Measurements from ENCODE around the gene UTS2R.

UTS2R gene

DNA sequence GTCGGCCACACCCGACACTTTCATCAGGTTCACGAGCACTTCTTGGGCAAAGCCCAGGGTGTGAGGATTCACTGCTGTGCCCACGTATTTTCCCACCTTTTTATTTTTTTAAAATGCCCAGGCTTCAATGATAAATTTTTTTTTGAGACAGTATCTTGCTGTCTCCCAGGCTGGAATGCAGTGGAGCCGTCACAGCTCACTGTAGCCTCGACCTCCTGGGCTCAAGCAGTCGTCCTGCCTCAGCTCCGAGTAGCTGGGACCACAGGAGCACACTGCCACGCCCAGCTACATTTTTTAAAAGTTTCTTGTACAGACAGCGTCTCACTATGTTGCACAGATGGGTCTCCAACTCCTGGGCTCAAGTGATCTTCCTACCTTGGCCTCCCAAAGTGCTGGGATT, 17.8 kb downstream of the UTS2R start:
- no peak for DNase-seq (ENCODE audit: low read depth in 2 of 2)

DNA sequence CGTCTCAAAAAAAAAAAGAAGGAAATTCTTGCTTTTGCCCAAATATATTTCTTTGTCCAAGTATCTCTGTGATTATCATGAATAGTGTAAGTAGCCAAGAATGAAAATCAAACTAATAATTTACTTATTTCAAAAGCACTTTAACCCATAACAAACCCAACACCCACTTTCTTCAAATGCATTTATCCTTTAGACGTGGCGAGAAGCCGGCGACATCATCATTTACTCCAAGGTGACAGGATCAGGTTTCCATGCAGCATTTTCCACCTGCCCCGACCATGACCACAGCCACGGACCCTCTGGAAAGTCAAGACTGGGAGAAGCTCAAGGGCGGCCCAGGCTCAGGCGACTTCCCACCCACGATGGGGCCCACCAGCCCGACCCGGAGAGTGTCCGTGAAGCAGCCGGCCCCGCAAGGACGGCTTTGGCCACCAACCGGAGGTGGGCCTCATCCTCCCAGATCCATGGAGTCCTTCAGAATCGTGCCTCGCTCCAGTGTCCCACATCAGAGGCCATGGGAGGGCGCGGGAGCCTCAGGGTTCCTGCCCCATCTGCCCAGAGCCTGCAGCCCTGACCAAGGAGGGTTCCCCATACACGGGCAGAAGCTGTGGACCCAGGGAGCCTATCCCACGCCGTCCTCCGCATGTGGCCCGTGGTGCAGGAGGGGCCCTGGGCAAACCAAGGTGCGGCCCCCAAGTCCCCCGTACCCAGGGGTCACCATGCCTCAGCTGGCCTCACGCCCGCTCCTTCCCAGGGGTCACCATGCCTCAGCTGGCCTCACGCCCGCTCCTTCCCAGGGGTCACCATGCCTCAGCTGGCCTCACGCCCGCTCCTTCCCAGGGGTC, 18.7 kb downstream of the UTS2R start:
- DNase-seq (ENCODE audit: low read depth in 2 of 2): no peak

DNA sequence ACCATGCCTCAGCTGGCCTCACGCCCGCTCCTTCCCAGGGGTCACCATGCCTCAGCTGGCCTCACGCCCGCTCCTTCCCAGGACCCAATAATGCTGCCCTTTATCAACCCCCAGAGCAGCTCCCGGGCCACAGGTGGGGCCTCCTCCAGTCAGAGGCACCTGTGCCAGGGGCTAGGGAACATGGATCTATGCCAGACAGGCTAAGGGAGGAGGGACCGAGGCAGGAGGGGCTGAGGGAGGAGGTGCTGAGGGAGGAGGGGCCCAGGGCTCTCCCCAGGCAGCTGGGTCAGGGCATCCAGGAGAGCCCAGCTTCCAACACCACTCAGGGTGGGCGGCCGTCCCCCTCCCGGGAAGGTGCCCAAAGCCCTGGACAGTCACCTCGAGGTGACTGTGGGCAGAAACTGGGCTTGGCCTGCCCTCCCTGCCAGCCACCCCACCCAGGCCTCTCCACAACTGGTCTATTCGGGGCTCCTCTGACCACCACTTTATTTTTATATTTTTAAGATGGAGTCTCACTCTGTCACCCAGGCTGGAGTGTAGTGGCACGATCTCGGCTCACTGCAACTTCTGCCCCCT, 19.4 kb downstream of the UTS2R start:
- no peak for DNase-seq (ENCODE audit: low read depth in 2 of 2)

DNA sequence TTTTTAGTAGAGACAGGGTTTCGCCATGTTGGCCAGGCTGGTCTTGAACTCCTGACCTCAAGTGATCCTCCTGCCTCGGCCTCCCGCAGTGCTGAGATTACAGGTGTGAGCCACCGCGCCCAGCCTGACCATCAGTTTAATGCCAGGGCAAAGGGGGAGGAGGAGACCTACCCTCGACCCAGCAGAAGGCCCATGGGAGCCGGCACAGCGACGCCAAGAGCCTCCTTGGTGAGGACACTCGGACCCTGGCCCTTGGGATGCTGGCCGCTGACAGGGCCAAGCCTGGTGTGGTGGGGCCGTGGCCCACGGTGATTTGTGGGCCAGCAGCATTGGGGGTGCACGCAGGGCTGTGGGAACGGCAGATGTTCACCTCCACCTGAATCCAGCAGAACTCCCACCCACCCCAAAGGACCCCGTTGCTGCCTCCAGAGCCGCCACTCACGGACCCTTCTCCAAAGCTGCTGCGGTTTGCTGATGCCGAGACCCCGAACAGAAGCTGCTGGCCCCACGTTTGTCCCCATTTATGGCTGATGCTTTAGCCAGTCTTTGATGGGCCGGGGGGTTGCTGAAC, 20.0 kb downstream of the UTS2R start:
- no peak for DNase-seq (ENCODE audit: low read depth in 2 of 2)

DNA sequence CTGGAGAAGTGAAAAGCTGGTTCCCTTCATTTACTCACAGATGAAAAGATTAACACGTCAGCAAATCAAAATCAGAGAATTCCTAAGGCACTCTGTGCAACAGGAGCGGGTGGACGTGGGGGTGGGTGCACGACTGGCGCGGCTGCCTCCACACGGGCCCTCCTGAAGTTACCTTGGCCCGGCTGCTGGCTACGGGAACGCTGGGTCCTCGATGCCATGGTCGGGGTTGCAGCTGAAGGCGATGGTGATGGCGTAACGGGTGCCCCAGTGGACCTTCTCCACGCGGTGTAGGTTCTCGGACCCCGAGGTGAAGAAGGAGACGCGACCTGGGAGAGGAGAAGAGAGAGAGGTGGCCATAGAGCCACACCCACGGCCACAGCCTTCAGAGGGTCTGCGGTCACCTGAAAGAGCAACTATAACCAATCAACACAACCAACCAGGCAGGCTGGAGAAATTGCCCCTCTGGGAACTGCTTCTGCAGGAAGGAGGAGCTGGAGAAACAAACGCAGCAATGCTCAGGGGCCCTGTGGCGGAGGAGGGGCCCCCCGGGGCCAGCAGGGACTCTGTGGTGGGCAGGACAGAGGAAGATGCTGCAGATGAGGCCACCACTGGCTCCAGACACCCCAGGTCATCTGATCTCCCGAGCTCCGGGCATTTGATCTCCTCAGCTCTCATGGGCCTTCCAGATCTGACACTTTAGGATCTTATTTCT, 20.8 kb downstream of the UTS2R start:
- DNase-seq (ENCODE audit: low read depth in 2 of 2): no peak

DNA sequence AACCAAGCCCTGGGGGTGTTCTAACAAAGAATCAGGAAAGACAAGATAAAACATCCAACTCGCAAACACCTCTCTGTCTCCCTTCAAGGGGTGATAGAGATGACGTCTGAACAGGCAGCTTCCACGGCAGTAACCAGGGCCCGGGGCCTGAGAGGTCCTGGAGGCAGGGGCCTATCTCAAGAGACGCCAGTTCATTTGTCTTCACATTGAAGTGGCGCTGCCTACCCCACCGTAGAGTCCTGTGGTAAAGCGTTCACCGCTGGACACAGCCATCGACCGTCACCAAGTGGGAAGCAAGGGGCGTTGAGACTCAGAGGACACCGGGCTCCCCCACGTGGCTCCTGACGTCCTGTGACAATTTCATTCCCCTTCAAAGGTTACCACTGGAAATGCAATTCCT, 21.4 kb downstream of the UTS2R start:
- no peak for DNase-seq (ENCODE audit: low read depth in 2 of 2)

DNA sequence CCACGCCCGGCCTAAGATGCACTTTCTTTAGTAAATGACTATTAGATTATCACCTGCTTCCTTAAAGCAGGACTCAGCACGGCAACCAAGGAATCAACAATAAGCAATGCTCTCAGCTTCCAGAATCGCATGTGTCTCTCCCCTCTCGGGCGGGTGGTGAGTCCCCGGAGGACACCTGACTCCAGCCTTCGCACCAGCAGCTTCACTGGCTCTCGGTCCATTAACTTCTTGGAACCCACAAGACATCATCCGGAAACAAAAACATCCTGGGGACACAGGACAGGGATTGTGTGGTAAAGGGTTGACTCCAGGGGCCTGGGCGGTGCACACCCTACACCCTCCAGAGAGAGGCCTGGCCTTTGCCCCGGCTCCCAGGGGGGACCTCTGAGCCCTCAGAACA, 22.7 kb downstream of the UTS2R start:
- no peak for DNase-seq (ENCODE audit: low read depth in 2 of 2)

DNA sequence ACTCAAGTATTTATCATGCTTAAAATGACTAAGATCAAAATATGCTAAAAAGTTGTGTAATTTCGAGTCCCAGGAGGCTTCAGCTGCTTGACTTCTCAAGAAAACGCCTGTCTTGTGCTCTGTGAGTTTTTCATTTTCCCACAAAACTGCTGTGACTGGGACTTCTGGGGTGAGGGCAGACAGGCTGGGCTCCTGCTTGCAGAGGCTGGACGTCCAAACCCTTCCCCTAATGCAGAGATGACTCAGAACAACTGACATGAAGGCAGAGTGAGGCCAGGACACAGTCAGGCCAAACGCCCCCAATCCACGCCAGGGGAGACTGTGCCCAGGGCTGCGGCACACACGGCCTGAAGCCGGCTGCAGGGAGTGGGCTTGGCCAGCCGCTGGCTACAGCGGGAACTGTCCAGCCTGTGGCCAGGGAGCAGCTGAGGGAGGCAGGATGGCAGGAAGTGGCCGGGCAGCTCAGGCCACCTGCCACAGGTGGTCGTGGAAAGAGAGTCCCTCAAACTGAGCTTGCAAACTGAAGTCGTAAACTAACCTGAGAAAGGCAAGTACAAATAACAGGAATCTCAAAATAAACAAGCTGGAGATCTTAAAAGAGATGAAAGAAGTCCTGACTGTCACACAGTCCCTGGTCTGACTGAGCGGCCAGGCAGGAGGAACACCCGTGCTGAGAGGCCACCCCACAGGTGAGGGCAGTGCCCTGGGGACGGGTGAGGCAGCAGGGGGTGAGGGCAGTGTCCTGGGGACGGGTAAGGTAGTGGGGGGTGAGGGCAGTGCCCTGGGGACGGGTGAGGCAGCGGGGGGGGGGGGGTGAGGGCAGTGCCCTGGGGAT, 25.3 kb downstream of the UTS2R start:
- no peak for DNase-seq (ENCODE audit: low read depth in 2 of 2)

DNA sequence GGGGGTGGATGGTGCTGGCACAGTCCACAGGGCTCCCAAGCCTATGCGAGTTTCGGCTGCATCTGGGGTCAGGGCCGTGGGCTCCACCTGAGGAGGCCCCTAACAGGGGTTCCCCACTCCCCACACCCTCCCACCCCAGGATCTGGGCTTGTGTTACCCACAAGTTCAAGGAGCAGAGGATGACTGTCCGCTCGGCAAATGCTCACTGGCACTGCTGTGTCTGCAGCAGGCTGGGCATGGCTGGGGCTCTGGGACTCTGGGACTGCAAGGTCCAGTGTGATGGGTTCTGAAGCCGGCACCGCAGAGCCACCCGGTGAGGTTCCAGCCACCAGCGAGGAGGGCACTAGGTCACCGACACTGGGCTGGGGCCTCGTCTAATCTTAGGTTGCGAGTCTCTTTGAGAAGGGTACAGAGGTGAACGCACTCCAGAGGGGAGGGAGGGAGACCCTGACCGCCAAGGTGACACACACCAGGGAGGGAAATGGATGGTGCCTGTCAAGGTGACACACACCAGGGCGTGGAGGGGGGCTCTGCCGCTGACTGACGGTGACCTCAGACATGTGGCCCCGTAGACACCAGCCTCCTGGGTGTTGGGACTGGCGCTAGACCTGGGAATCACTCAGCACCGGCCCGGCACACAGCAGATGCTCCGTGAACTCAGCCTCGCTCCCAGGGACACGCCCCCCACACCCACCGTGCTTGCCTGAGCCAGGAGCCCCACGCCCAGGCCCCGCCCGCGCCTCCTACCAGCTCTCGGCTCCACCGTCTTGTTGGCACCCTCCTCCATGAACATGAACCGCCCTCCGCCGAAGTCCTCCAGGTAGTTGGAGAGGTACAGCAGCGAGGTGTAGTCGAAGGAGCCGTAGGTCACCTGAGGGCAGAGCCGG, 26.1 kb downstream of the UTS2R start:
- DNase-seq (ENCODE audit: low read depth in 2 of 2): no peak

DNA sequence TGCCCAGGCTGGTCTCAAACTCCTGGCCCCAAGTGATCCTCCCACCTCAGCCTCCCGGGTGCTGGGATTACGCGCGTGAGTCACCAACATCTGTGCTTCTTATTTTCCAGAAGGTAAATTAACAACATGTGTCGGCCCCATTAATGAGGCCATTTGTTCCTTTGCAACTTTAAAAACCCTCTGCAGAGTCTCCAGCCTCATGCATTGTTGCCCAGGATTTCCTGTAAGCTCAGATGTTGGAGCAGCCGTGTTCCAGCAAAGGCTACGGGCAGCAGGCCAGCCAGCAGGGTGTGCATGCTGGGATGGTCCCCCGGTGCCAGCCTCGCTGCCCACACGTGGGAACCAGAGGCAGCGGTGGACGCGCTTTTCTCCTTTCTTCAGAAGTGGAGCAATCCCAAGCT, 27.5 kb downstream of the UTS2R start:
- DNase-seq (ENCODE audit: low read depth in 2 of 2): no peak

DNA sequence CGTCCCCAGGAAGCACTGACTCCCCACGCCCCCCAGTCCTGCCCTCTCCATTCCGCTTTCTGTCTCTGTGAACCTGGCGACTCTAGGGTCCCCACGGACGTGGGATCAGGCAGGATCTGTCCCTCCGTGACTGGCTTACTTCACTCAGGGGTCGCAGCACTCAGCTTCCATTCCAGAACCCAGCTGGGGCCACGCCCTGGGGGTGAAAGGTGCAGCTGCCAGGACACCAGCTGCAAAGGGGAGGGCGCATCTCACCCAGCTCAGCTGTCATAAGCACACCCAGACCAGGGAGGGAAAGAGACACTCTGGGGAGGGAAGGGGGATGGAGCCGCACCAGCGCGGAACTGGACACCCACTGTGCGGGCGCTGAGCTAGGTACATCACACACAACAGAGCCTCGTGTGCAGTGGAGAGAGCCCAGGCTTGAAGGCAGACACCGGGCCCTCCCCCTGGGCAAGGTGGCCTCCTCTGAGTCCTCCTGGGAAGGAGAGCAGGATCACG, 28.1 kb downstream of the UTS2R start:
- DNase-seq (ENCODE audit: low read depth in 2 of 2): no peak

DNA sequence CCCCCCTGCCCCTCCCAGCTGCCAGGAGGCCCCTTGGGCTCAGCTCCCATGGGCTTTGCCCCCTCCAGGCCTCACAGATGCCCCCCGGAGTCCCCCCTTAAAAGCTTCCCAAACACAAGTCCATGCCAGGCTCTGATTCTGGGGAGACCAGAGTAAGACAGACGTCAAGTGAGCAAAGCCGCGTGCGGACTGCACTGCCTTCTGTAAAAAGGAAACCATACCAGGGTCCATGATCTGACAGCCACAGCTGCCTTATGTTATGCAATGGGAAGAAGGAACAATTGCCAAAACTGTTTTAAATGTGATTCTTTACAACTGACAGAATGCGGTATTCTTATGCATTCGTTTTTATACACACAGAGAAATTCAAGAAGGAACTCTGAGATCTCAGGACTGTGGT, 28.6 kb downstream of the UTS2R start:
- no peak for DNase-seq (ENCODE audit: low read depth in 2 of 2)

DNA sequence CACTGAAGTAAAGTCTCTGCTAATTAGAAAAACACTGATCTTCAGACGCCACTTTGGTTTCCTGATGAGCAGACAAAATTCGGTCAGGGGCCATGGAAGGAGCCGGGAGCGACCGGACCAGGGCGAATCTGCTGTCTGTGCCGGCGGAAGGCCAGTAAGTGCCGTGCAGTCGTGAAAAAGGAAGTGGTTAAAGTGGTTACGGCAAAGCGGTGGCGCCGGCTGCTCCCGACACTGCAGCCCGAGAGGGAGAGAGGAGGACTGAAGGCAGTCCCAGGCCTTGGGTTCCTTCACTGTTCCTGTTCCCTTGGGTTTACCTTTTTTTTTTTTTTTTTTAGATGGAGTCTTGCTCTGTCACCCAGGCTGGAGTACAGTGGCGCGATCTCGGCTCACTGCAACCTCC, 29.3 kb downstream of the UTS2R start:
- peak; percentile 16 to 27 for DNase-seq (ENCODE audit: low read depth in 2 of 2)

DNA sequence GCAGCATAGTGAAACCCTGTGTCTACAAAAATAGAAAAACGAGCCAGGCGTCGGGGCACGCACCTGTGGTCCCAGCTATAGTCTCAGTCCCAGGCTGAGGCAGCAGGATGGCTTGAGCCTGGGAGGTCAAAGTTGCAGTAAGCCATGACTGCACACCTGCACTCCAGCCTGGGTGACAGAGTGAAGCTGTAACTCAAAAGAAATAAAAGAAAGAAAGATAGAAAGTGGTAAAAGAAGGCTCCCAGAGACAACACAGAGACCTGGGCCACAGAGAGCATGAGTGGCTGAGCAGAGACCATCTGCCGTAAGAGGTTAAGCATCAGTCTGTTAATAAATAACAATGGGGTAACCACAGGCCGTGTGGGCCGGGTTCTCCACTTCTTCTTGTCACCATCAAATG, 31.3 kb downstream of the UTS2R start:
- DNase-seq (ENCODE audit: low read depth in 2 of 2): no peak

DNA sequence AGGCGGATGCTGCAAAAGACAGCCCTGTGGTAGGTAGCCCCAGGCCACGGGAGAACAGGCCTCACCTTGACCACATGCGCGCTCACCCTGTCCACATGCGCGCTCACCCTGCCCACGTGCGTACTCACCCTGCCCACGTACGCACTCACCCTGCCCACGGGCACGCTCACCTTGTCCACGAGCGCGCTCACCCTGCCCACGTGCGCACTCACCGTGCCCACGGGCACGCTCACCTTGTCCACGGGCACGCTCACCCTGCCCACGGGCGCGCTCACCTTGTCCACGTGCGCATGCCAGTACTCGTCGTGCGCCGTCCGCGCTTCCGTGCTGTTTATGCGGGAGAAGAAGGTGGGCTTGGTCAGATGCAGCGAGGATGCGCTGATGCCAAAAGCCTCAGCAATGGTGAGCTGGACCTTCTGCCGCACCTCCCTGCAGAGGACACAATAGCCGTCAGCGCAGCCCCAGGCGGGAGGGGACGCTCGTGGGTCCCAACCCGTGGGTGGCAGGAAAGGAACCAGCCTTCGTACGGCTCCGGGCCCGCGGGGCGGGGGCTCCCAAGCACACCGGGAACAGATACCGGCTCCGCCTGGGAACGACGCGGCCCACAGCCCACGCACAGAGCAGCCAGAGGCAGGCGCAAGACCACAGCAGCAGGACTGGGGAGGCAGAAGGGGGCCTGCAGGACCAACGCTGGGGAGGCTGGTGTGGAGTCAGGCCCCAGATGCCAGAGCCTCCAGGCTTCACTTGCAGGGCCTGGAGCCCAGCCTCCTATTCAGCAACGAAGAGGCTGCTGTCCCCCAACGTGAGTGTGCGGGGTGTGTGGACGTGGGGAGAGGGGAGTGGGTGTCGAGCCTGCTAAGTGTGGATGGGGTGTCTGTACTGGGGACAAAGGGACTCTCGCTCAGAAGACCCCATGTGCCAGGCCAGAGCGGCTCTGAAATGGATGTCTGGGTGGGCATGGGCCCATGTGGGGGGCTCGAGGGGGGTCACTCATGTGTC, 32.4 kb downstream of the UTS2R start:
- no peak for DNase-seq (ENCODE audit: low read depth in 2 of 2)

DNA sequence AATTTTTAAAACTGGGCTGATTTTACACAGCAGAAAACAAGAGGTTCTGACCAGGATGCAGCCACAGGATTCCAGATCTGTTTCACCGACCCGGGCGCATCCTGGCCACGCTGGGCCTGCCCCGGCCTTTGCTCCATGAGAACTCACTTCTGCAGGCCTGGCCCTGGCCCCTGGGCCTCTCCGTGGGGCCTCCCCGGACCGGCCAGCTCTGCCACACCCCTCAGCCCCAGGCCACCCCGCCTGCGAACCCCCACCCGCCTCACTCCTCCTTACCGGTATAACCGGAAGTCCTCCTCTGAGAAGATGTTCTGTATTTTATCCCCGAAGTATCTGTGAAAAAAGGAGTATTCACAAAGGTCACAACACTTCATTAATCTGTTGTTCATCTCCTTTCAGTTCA, 33.5 kb downstream of the UTS2R start:
- DNase-seq (ENCODE audit: low read depth in 2 of 2): no peak

DNA sequence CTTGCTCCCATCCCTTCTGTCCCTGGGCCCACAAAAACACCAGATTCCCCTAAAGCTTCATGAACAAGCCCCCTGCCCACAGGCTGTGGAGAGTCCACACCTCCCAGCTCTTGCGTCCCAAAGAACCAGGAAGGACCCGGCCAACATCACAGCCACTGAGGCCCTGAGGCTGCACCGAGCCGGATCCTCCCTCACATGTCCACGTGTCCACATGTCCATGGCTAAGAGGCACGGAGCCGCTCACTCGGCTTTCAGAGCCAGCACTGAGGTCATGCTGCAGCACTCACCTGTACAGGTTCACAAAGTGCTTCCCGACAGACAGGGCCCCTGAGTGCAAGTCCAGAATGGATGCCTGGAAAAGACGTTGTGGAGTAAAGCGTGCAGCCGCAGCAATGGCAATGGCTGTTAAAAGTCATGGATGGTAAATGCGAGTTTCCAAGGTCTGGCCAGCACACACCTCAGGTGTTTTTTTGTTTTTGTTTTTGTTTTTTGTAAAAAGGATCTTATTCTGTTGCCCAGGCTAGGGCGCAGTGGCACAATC, 34.6 kb downstream of the UTS2R start:
- DNase-seq (ENCODE audit: low read depth in 2 of 2): no peak

DNA sequence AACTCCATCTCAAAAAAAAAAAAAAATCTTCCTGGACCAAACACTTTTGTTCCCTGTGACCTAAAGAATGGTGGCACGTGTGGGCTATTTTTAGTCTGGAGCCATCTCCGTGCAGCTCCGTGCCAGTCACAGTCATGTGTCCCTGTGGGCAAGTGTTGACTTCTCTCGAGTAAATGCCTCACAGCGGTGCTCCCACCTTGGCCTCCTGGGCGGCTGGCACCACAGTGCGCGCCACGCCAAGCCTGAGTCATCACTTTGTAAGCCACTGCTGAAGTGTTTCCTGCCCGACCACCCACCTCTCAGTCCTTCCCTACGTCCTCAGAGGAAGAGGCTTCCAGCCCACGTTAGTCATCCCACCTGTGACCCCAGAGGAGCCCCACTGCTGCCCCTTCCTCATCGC, 35.7 kb downstream of the UTS2R start:
- no peak for DNase-seq (ENCODE audit: low read depth in 2 of 2)
